Measurements from ENCODE around the gene HOXC10.

HOXC10 gene

GRCh38 chr12:53950789-53951576, 34.0 kb upstream of the HOXC10 start:
- FAIRE-seq (no peak), DNase-seq (ENCODE audit: low spot score) (no peak)

GRCh38 chr12:53951577-53952334, 33.2 kb upstream of the HOXC10 start:
- DNase-seq (ENCODE audit: low spot score) = no peak

GRCh38 chr12:53952335-53952694, 32.6 kb upstream of the HOXC10 start:
- DNase-seq (ENCODE audit: low spot score) (no peak), FAIRE-seq (no peak)

More at GRCh38 chr12:53951577-53952334, 33.2 kb upstream of the HOXC10 start:
- FAIRE-seq = no peak

GRCh38 chr12:53952871-53953734, 31.8 kb upstream of the HOXC10 start:
- DNase-seq (ENCODE audit: low spot score) (no peak), FAIRE-seq (no peak)

GRCh38 chr12:53953831-53954693, 30.9 kb upstream of the HOXC10 start:
- FAIRE-seq (no peak), DNase-seq (ENCODE audit: low spot score) (no peak)

GRCh38 chr12:53954694-53955035, 30.3 kb upstream of the HOXC10 start, which contains the start of gene HOXC12:
Gene HOXC12, plus strand, starts transcription at chr12:53954903. Its CDS starts 27 bp downstream, at chr12:53954930.
- FAIRE-seq = no peak

GRCh38 chr12:53955036-53955775, 29.7 kb upstream of the HOXC10 start:
- DNase-seq (ENCODE audit: low spot score) (no peak), FAIRE-seq (no peak)

More at GRCh38 chr12:53954694-53955035, 30.3 kb upstream of the HOXC10 start, which contains the start of gene HOXC12:
- no peak for DNase-seq (ENCODE audit: low spot score)

GRCh38 chr12:53955776-53956250, 29.1 kb upstream of the HOXC10 start:
- FAIRE-seq (no peak), DNase-seq (ENCODE audit: low spot score) (no peak)

- FAIRE-seq (no peak), DNase-seq (ENCODE audit: low spot score) (no peak)
Observed at GRCh38 chr12:53956251-53956887, 28.6 kb upstream of the HOXC10 start.

GRCh38 chr12:53956914-53957536, 27.9 kb upstream of the HOXC10 start:
- FAIRE-seq = no peak

GRCh38 chr12:53958128-53958527, 26.8 kb upstream of the HOXC10 start:
- DNase-seq (ENCODE audit: low spot score) = no peak

More at GRCh38 chr12:53956914-53957536, 27.9 kb upstream of the HOXC10 start:
- DNase-seq (ENCODE audit: low spot score) = no peak

GRCh38 chr12:53959314-53959713, 25.6 kb upstream of the HOXC10 start:
- FAIRE-seq (no peak), DNase-seq (ENCODE audit: low spot score) (no peak)

More at GRCh38 chr12:53958128-53958527, 26.8 kb upstream of the HOXC10 start:
- FAIRE-seq = no peak

GRCh38 chr12:53960187-53961024, 24.5 kb upstream of the HOXC10 start:
- DNase-seq (ENCODE audit: low spot score) (no peak), FAIRE-seq (no peak)

GRCh38 chr12:53961025-53961761, 23.8 kb upstream of the HOXC10 start:
- FAIRE-seq (no peak), DNase-seq (ENCODE audit: low spot score) (no peak)

GRCh38 chr12:53963005-53963404, 21.9 kb upstream of the HOXC10 start:
- FAIRE-seq (no peak), DNase-seq (ENCODE audit: low spot score) (no peak)

- DNase-seq (ENCODE audit: low spot score) (no peak), FAIRE-seq (no peak)
Observed at GRCh38 chr12:53963434-53964314, 21.3 kb upstream of the HOXC10 start.

Data from RCC 7860 (cell line).